Loucy (cell line): ENCODE results near the gene RORB.

Source experiments
- H2AFZ ChIP-seq: fragments of 200-600 bp; sonication (generic); 2 replicates; pipeline ENCODE4 v1.6.0; 2016; ENCODE audit warnings: antibody characterized with exemption, mild to moderate bottlenecking, low read length, moderate library complexity
- H3F3A ChIP-seq: fragments of 200-600 bp; 2 replicates; pipeline ENCODE4 v1.6.0; 2016; ENCODE audit warnings: antibody characterized with exemption, low read depth, mild to moderate bottlenecking
- H3K27me3 ChIP-seq: fragments of 200-600 bp; sonication (generic); 2 replicates; pipeline ENCODE4 v1.6.1; 2014; ENCODE audit warnings: low read length, mild to moderate bottlenecking; ENCODE audit not compliant: insufficient read depth, poor library complexity, severe bottlenecking
- H3K36me3 ChIP-seq: fragments of 200-600 bp; sonication (generic); 2 replicates; pipeline ENCODE4 v1.6.1; 2016; ENCODE audit warnings: low read length; ENCODE audit not compliant: insufficient read depth
- H3K4me1 ChIP-seq: fragments of 200-600 bp; sonication (generic); 2 replicates; pipeline ENCODE4 v1.5.1; 2014; ENCODE audit warnings: low read length, mild to moderate bottlenecking; ENCODE audit not compliant: insufficient read depth, poor library complexity, severe bottlenecking
- H3K4me2 ChIP-seq: fragments of 200-600 bp; sonication (generic); 2 replicates; pipeline ENCODE4 v1.6.0; 2014; ENCODE audit warnings: antibody characterized with exemption, low read length, low read depth, mild to moderate bottlenecking; ENCODE audit not compliant: poor library complexity, severe bottlenecking
- H3K4me3 ChIP-seq: fragments of 200-600 bp; sonication (generic); 2 replicates; pipeline ENCODE4 v1.5.1; 2014; ENCODE audit warnings: low read length, mild to moderate bottlenecking, mixed read lengths; ENCODE audit not compliant: poor library complexity, severe bottlenecking
- H3K79me2 ChIP-seq: fragments of 200-600 bp; sonication (generic); 2 replicates; pipeline ENCODE4 v1.6.1; 2014; ENCODE audit warnings: low read length; ENCODE audit not compliant: insufficient read depth
- H3K9ac ChIP-seq: fragments of 200-600 bp; sonication (generic); 2 replicates; pipeline ENCODE4 v1.6.0; 2014; ENCODE audit warnings: mild to moderate bottlenecking, low read depth, low read length, moderate library complexity; ENCODE audit not compliant: poor library complexity, severe bottlenecking
- H3K9me2 ChIP-seq: fragments of 200-600 bp; sonication (generic); replicated peaks from 2 replicates; pipeline ENCODE4 v1.6.1; 2016; ENCODE audit warnings: low read depth, low read length, mixed read lengths
- H3K9me3 ChIP-seq: fragments of 200-600 bp; sonication (generic); 2 replicates; pipeline ENCODE4 v1.6.1; 2014; ENCODE audit warnings: mild to moderate bottlenecking, antibody characterized with exemption, low read length, low read depth; ENCODE audit not compliant: insufficient read depth
- H4K20me1 ChIP-seq: fragments of 200-600 bp; sonication (generic); 2 replicates; pipeline ENCODE4 v1.6.0; 2014; ENCODE audit warnings: antibody characterized with exemption, low read length, mild to moderate bottlenecking; ENCODE audit not compliant: insufficient read depth, poor library complexity, severe bottlenecking
- EZH2phosphoT487 ChIP-seq: fragments of 200-600 bp; IDR thresholded peaks from 2 replicates; pipeline ENCODE4 v1.6.1; 2018; ENCODE audit warnings: antibody characterized with exemption, mild to moderate bottlenecking, moderate library complexity, borderline replicate concordance
- TF ChIP-seq, protein P1 (sequence below): fragments of 200-600 bp; sonication (generic); conservative IDR thresholded peaks from 2 replicates; pipeline ENCODE4 v1.5.1; 2014; ENCODE audit warnings: mild to moderate bottlenecking, antibody characterized with exemption, low read length

The RORB gene

DNA sequence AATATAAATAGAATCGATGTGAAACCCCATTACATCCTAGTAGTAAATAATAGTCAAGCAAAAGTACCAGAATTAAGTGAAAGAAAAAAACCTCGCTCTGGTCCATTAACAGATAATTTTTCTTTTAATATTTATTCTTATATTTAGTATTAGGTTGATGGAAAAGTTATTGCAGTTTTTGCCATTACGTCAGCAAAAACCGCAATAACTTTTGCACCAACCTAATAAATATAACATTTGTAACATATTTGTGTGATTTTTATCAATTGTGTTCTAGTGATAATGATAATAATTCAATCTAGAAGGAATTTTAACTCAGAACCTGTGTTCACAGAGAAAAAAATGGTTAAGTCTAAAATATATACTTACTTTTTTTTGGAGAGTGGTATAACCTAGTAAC lies 16.1 kb downstream of the RORB start:
- Histone ChIP-seq H3F3A (no peaks in the 10 kb centered on the region), H3K9ac (no peak overlapping the region), H3K79me2 (no peaks in the 10 kb centered on the region), H3K9me3 (no peaks in the 10 kb centered on the region), H3K27me3 (no peaks in the 10 kb centered on the region), H3K36me3 (no peaks in the 10 kb centered on the region), H2AFZ (no peak overlapping the region), H3K4me1 (no peaks in the 10 kb centered on the region), H3K4me3 (no peak overlapping the region), H4K20me1 (no peaks in the 10 kb centered on the region), H3K4me2 (no peak overlapping the region), H3K9me2 (no peaks in the 10 kb centered on the region)
- TF ChIP-seq, protein P1, sequence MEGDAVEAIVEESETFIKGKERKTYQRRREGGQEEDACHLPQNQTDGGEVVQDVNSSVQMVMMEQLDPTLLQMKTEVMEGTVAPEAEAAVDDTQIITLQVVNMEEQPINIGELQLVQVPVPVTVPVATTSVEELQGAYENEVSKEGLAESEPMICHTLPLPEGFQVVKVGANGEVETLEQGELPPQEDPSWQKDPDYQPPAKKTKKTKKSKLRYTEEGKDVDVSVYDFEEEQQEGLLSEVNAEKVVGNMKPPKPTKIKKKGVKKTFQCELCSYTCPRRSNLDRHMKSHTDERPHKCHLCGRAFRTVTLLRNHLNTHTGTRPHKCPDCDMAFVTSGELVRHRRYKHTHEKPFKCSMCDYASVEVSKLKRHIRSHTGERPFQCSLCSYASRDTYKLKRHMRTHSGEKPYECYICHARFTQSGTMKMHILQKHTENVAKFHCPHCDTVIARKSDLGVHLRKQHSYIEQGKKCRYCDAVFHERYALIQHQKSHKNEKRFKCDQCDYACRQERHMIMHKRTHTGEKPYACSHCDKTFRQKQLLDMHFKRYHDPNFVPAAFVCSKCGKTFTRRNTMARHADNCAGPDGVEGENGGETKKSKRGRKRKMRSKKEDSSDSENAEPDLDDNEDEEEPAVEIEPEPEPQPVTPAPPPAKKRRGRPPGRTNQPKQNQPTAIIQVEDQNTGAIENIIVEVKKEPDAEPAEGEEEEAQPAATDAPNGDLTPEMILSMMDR = no peak
- no peak for TF ChIP-seq EZH2phosphoT487

DNA sequence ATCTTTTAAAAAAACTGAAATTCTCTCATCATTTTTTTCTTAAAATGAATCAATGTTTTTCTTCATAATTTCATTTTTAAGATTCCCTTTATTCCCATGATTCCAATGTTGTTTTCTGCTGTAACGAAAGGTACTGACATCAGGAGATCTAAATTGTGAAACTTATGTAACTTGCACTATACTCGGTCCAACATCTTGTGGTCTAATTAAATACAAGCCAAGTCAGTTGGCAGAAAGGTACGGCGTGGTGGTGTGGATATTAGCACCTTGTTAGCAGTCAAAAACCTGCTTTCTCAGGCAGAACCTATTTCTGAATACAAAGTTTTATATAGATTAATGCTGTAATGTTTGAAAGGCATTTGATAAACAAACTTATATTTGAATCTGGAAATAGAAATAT lies 20.1 kb downstream of the RORB start:
- Histone ChIP-seq H4K20me1 (no peaks in the 10 kb centered on the region), H3F3A (no peaks in the 10 kb centered on the region), H3K9me2 (no peaks in the 10 kb centered on the region), H3K4me2 (no peak overlapping the region), H3K36me3 (no peaks in the 10 kb centered on the region), H3K4me3 (no peak overlapping the region), H3K9ac (no peak overlapping the region), H3K4me1 (no peaks in the 10 kb centered on the region), H3K9me3 (no peaks in the 10 kb centered on the region), H2AFZ (no peak overlapping the region), H3K79me2 (no peaks in the 10 kb centered on the region), H3K27me3 (no peaks in the 10 kb centered on the region)
- TF ChIP-seq, protein P1 = no peak
- TF ChIP-seq EZH2phosphoT487 = no peak

GRCh38 chr9:74519419-74519818 lies 22.3 kb downstream of the RORB start:
- TF ChIP-seq, protein P1 = no peak
- no peak for TF ChIP-seq EZH2phosphoT487
- Histone ChIP-seq H3K4me2 (no peak overlapping the region), H3K9me2 (no peaks in the 10 kb centered on the region), H3K27me3 (no peaks in the 10 kb centered on the region), H3K36me3 (no peaks in the 10 kb centered on the region), H4K20me1 (no peaks in the 10 kb centered on the region), H3K4me3 (no peak overlapping the region), H3F3A (no peaks in the 10 kb centered on the region), H2AFZ (no peak overlapping the region), H3K9me3 (no peaks in the 10 kb centered on the region), H3K9ac (no peak overlapping the region), H3K79me2 (no peaks in the 10 kb centered on the region), H3K4me1 (no peaks in the 10 kb centered on the region)
